HepG2 (cell line): ENCODE measurements around the gene ITGB5. TPM values are rescaled to one million over a fixed set of nuclear protein-coding genes. Genes with fewer than 3 reads are reported as not detected.
A peak's percentile ranks its signal among the peaks of the same experiment; 100 is the strongest.

Experiments used
- ELF3 ChIP-seq: IDR thresholded peaks from 2 replicates; pipeline ENCODE4 v1.6.1; 2016; ENCODE audit warnings: missing genetic modification reagents, missing compliant biosample characterization
- FOXJ3 ChIP-seq: sonication (generic); formaldehyde crosslinking; IDR thresholded peaks from 2 replicates; pipeline ENCODE4 v1.4.0; 2020; ENCODE audit warnings: missing genetic modification reagents, mild to moderate bottlenecking, borderline replicate concordance
- FOXM1 ChIP-seq: sonication (generic); formaldehyde crosslinking; IDR thresholded peaks from 2 replicates; pipeline ENCODE4 v1.5.0; 2020; ENCODE audit warnings: missing genetic modification reagents
- GATAD2A ChIP-seq: IDR thresholded peaks from 2 replicates; pipeline ENCODE4 v1.6.1; 2016
- HES4 ChIP-seq: sonication (generic); formaldehyde crosslinking; IDR thresholded peaks from 2 replicates; pipeline ENCODE4 v1.9.0; 2021; ENCODE audit warnings: mild to moderate bottlenecking, missing genetic modification reagents, borderline replicate concordance
- HNF1A ChIP-seq, 2 experiments: sonication (generic) in 1 of 2; formaldehyde crosslinking in 1 of 2; IDR thresholded peaks; 2 replicates each; pipeline versions ENCODE4 v1.4.0 to v1.6.1; 2016 to 2020; ENCODE audit warnings: borderline replicate concordance in 1 of 2, low read depth in 1 of 2, mild to moderate bottlenecking in 1 of 2, missing genetic modification reagents in 1 of 2
- MAZ ChIP-seq, 2 experiments: sonication (generic) in 1 of 2; formaldehyde crosslinking in 1 of 2; IDR thresholded peaks; 2 replicates each; pipeline versions ENCODE4 v1.5.0 to v1.6.1; 2012 to 2020; ENCODE audit warnings: low read depth in 2 of 2, mild to moderate bottlenecking in 2 of 2, borderline replicate concordance in 1 of 2, improper control_type of control experiment in 1 of 2, low read length in 1 of 2, missing genetic modification reagents in 1 of 2, moderate library complexity in 1 of 2
- MYC ChIP-seq: sonication (generic); formaldehyde crosslinking; IDR thresholded peaks from 2 replicates; pipeline ENCODE4 v1.9.0; 2021; ENCODE audit warnings: missing genetic modification reagents, borderline replicate concordance
- NFKBIZ ChIP-seq: IDR thresholded peaks from 2 replicates; pipeline ENCODE4 v1.6.1; 2018; ENCODE audit warnings: missing genetic modification reagents, missing compliant biosample characterization
- RXRB ChIP-seq: IDR thresholded peaks from 2 replicates; pipeline ENCODE4 v1.6.1; 2016; ENCODE audit warnings: borderline replicate concordance, missing genetic modification reagents, missing compliant biosample characterization
- SNAPC5 ChIP-seq: sonication (generic); formaldehyde crosslinking; IDR thresholded peaks from 2 replicates; pipeline ENCODE4 v1.8.1; 2023; ENCODE audit warnings: mild to moderate bottlenecking, missing genetic modification reagents, borderline replicate concordance
- TCF7 ChIP-seq: sonication (generic); IDR thresholded peaks from 2 replicates; pipeline ENCODE4 v1.6.1; 2016; ENCODE audit warnings: antibody characterized with exemption, low read depth
- TCF7L2 ChIP-seq: IDR thresholded peaks from 2 replicates; pipeline ENCODE4 v1.6.1; 2011; ENCODE audit warnings: mild to moderate bottlenecking, low read depth, low read length, moderate library complexity
- TMF1 ChIP-seq: sonication (generic); formaldehyde crosslinking; IDR thresholded peaks from 2 replicates; pipeline ENCODE4 v1.8.1; 2022; ENCODE audit warnings: low read depth, missing genetic modification reagents
- U2AF2 ChIP-seq: fragments of 200-400 bp; formaldehyde crosslinking; IDR thresholded peaks from 2 replicates; pipeline ENCODE4 v1.6.1; 2017; ENCODE audit warnings: low read depth, mild to moderate bottlenecking, low read length
- ZFY ChIP-seq: sonication (generic); formaldehyde crosslinking; IDR thresholded peaks from 2 replicates; pipeline ENCODE4 v1.4.0; 2020; ENCODE audit warnings: missing genetic modification reagents
- ZFYVE20 ChIP-seq: sonication (generic); formaldehyde crosslinking; IDR thresholded peaks from 2 replicates; pipeline ENCODE4 v1.8.0; 2023; ENCODE audit warnings: low read depth, mild to moderate bottlenecking, moderate library complexity, missing genetic modification reagents, borderline replicate concordance
- ZGPAT ChIP-seq: IDR thresholded peaks from 2 replicates; pipeline ENCODE4 v1.6.1; 2016; ENCODE audit warnings: mild to moderate bottlenecking
- ZNF296 ChIP-seq: sonication (generic); formaldehyde crosslinking; conservative IDR thresholded peaks from 2 replicates; pipeline ENCODE4 v1.5.0; 2020; ENCODE audit warnings: mild to moderate bottlenecking, missing genetic modification reagents
- ZNF605 ChIP-seq: sonication (generic); formaldehyde crosslinking; IDR thresholded peaks from 2 replicates; pipeline ENCODE4 v1.8.0; 2022; ENCODE audit warnings: mild to moderate bottlenecking, missing genetic modification reagents
- ZNF7 ChIP-seq: IDR thresholded peaks from 2 replicates; pipeline ENCODE4 v1.6.1; 2016; ENCODE audit warnings: missing biosample characterization, missing genetic modification reagents
- ZNF75D ChIP-seq: sonication (generic); formaldehyde crosslinking; IDR thresholded peaks from 2 replicates; pipeline ENCODE4 v1.8.1; 2023; ENCODE audit warnings: missing genetic modification reagents, mild to moderate bottlenecking, borderline replicate concordance
- polyA plus RNA-seq, 8 experiments: library from polyadenylated mRNA; depleted of rRNA in 3 of 8; stranded (reverse) in 7 of 8; unstranded in 1 of 8; fragments of >200 nt; fragmentation: Illumina TruSeq in 4 of 8; extraction: Trizol in 4 of 8; gene quantifications; 2 replicates each; pipeline versions ENCODE4 v1.2.1 to v1.2.3, GENCODE V29; 2011 to 2016; ENCODE audit warnings: low read depth in 4 of 8, missing spikeins in 1 of 8, mixed read lengths in 1 of 8; ENCODE audit not compliant: insufficient read depth in 1 of 8
- total RNA-seq, 5 experiments: library from RNA; depleted of rRNA; stranded (reverse); fragments of >200 nt; fragmentation: Illumina TruSeq; extraction: Trizol; gene quantifications; 2 replicates each; pipeline ENCODE4 v1.2.3, GENCODE V29; 2016; ENCODE audit warnings: low read depth in 1 of 5

Gene ITGB5
- total and polyA plus RNA-seq, 2 of the 13 experiments (the other 11 are each of a cell fraction or from before 2014, with no cell fraction given) = 74.1 to 343 TPM

GRCh38 chr3:124730129-124730940 lies 156.8 kb downstream of the ITGB5 start, which contains the start of gene UMPS (continued):
- TF ChIP-seq MAZ (IDR thresholded peaks at IDR 0.05; ENCODE audit: borderline replicate concordance, low read depth, low read length) = no peak
- TF ChIP-seq MAZ (CRISPR knock-in tag; IDR thresholded peaks at IDR 0.05; ENCODE audit: low read depth) = no peak; the same call in 1 of the 2 replicates
- 0 out of 2 replicates have a peak, but pooled peaks have one; percentile 29 for TF ChIP-seq ZFYVE20
- TF ChIP-seq RXRB (CRISPR knock-in tag) = 0 out of 2 replicates have a peak, but pooled peaks have one; percentile 54
- no peak for TF ChIP-seq TCF7L2
- 0 out of 2 replicates have a peak, but pooled peaks have one; percentile 55 for TF ChIP-seq U2AF2
- TF ChIP-seq HNF1A (IDR thresholded peaks at IDR 0.05; ENCODE audit: low read depth) = no peak
- TF ChIP-seq HNF1A (CRISPR knock-in tag; IDR thresholded peaks at IDR 0.05; ENCODE audit: borderline replicate concordance) = no peak
- peak; percentile 83 for TF ChIP-seq ELF3
- peak; percentile 93 for TF ChIP-seq MYC (CRISPR knock-in tag)
- no peak for TF ChIP-seq TCF7
- no peak for TF ChIP-seq ZNF7
- peak; percentile 70 for TF ChIP-seq GATAD2A
- no peak; the same call in 1 of the 2 replicates for TF ChIP-seq TMF1 (CRISPR knock-in tag)
- no peak for TF ChIP-seq ZNF296 (CRISPR knock-in tag)
- peak; percentile 81 for TF ChIP-seq ZFY (CRISPR knock-in tag)
- TF ChIP-seq ZGPAT = peak; percentile 69
- TF ChIP-seq NFKBIZ (CRISPR knock-in tag) = peak; percentile 49; the same call in 1 of the 2 replicates
- 0 out of 2 replicates have a peak, but pooled peaks have one; percentile 25 for TF ChIP-seq FOXM1
- no peak; the same call in 1 of the 2 replicates for TF ChIP-seq HES4 (CRISPR knock-in tag)
- TF ChIP-seq ZNF75D (CRISPR knock-in tag) = no peak
- peak; percentile 92 for TF ChIP-seq ZNF605 (CRISPR knock-in tag)
- no peak for TF ChIP-seq SNAPC5 (CRISPR knock-in tag)
- no peak for TF ChIP-seq FOXJ3 (CRISPR knock-in tag)
